ENCODE results near the gene RASSF3.
A peak's percentile ranks its signal among the peaks of the same experiment; 100 is the strongest.

The RASSF3 gene

DNA sequence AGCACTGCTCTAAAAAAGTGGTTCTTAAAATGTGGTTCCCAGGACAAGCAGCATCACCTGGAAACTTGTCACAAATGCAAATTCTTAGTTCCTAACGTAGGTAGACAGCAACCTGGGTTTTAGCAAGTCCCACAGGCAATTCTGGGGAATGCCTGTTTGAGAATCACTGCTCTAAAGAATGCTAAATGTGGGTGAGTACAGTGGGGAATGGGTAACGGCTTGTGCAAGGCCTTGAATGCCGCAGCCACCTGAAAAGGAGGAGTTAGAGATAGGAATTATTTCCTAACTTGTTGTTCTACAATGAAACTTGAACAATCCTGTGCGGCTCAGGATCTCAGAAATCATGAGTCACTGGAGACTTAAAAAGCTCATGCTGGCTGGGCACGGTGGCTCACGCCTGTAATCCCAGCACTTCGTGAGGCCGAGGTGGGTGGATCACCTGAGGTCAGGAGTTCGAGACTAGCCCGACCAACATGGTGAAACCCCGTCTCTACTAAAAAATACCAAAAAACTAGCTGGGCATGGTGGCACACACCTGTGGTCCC is 114.0 kb downstream of the RASSF3 start:
- DNase-seq (ENCODE audit: low read depth), result no peak

DNA sequence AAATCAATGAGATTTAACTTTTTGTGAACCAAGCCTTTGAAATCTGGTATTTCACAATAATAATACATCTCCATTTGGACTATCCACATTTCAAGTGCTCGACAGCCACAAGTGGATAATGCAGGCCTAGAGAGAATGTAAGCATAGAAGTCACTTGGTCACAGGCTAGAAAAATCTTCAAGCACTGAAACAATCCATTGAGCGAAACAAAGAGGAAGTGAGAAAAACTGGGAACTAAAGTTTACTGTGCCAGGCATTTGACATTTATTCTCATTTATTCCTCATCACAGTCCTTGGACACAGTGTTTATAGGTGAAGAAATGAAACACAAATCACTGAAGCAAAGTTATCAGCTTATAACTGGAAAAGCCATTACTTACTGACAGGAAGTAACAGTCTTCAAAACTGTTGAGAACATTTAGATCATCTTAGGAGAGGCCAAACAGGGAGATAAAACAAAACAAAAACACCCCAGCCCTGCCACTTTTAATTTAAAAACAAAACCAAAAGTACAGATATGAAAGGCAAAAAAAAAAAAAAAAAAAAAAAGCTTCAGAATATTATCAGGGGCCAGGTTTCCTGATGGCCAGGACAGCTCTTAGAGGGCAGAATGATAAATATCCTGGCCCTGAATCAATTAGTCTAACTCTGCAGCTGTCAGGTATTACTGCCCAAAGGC is 119.8 kb downstream of the RASSF3 start:
- DNase-seq (ENCODE audit: low read depth), result no peak

GRCh38 chr12:64730588-64730969 is 120.3 kb downstream of the RASSF3 start:
- no peak for DNase-seq (ENCODE audit: low read depth)

DNA sequence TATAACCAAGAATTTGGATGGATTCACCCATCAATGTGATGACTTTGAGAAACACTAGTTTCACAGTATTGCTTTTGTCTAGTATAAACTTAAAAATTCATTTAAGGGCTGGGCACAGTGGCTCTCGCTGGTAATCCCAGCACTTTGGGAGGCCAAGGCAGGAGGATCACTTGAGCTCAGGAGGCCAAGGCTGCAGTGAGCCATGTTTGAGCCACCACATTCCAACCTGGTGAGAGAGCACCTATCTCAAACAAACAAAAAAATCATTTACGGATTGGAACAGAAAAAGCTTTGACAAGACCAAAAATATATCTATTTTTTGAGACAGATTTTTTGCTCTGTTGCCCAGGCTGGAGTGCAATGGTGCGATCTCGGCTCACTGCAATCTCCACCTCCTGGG is 121.4 kb downstream of the RASSF3 start:
- DNase-seq (ENCODE audit: low read depth), result no peak

DNA sequence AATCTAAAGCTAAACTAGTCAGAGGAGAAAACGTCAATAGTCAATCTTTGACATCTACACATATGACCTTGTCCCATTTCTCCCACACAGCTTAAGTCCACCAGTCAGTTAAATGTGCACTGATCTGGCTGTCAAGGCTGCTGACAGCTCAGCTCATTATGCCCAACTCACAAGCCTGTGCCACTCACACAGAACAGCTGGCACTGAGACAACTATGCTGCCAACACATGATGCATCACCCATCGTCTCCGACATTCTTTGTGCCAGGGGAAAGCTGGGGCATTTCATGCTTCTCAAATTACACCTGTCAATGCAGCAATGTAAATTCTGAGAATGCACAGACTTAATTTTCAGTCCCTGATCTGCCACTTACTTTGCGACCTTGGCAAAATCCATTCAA is 123.6 kb downstream of the RASSF3 start:
- DNase-seq (ENCODE audit: low read depth), result no peak

GRCh38 chr12:64735442-64735841 is 125.1 kb downstream of the RASSF3 start:
- no peak for DNase-seq (ENCODE audit: low read depth)

- no peak for DNase-seq (ENCODE audit: low read depth)
Measured at GRCh38 chr12:64736771-64737170, 126.5 kb downstream of the RASSF3 start.

DNA sequence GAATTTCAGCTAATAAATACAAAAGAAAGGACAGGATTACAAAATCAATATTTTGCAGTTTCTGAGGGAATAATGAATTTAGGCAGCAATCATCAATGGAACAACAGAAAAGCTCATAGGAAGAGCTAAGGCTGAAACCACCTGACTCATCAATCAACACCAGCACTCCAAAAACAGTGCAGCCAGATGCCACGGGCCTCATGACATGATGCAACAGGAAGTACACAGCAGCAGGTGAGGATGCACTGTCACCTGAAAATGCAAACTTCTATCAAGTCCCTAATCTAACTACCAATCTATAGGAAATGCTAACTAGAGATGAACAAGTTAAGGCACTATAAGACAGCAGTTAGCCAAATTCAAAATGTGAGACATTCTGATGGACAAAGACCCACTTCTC is 127.2 kb downstream of the RASSF3 start:
- peak; percentile 8 for DNase-seq (ENCODE audit: low read depth)

DNA sequence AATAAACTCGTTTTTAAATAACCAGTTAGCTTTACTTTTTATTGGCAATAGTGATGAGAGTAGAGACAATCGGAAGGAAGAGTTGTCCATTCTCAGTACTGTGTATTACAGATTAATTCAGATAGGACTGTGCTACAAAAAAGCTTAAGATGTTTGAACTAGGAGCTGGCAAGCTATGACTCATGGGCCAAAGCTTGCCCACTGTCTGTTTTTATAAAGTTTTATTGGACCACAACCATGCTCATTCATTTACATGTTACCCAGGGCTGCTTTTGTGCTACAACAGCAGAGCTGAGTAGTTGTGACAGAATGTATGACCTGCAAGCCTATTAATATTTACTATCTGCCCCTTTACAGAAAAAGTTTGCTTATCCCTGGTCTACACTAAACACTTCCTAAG is 129.5 kb downstream of the RASSF3 start:
- DNase-seq (ENCODE audit: low read depth), result no peak

- DNase-seq (ENCODE audit: low read depth), result no peak
Measured at GRCh38 chr12:64740646-64741045, 130.4 kb downstream of the RASSF3 start.

DNA sequence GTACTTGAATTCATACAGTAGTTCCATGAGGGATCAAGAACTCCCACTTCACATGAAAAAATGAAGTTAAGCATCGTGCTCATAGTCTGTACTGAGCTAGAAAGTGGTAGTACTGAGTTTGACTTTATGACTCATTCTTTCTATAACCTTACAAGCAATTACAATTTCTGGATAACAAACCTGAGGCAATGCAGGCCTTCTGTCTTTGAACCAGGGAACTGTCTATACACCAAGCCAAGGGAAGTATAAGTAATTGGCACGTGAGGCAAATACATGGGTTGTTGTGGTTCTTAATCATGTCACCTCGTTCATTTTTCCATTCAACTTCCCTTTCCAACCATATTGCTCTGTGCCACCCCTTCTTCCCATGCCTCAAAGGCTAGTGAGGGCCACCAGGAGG is 132.1 kb downstream of the RASSF3 start:
- no peak for DNase-seq (ENCODE audit: low read depth)

DNA sequence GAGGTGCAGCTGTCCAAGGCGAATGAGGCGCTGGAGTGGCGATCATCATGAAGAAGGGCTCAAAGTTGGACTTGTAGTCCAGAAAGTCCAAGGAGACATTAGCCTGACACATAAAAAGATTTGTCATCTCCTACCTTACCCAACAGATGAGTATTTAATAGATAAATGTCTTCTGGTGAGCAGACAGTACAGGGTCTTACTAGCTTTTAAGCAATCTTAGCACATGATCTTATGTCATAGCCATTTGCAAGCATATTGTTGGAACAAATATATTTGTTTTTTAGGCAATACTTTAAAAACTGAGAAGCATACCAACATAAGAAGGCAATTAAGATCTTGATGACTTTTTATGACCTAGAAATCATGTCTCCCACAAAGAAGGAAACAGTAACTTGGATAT is 132.9 kb downstream of the RASSF3 start:
- DNase-seq (ENCODE audit: low read depth), result no peak

DNA sequence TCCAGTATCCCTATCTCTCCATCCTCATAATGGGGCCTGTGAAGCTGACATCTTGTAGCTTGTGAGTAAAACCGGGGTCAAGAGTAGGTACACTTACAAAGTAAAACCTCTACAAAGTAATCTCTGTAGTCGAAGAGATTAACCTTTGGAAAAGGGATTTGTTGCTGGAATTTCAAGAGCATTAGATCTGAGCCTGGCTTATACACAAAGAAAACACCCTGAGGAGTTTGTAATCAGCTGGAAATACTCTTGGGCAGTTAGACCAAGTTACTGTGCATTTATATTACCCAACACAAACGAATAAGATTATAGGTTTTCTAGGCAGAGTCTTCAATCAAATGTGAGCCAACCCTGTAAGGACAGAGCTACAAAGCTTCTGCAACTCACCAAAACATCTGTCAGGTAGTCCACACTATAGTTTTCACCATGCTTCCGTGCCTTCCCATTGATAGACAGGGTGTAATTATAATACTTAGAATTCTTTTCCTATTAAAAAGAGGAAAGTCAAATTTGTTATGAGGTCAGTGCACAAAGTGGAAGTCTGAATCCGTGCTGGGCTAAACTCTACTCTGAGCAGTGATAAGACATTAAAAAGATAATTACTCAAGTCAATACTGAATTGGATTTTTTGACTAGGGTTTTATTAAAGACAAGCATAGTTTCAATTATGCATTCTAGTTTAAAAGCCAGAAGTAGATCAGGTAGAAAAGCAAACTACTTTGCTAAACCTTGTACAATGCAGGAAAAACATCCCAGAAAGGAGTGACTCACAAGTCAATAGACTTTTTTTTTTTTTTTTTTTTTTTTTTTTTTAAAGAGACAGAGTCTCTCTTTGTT is 134.3 kb downstream of the RASSF3 start:
- no peak for DNase-seq (ENCODE audit: low read depth)

GRCh38 chr12:64745259-64745807 is 135.0 kb downstream of the RASSF3 start:
- DNase-seq (ENCODE audit: low read depth), result no peak

GRCh38 chr12:64745980-64746379 is 135.7 kb downstream of the RASSF3 start:
- no peak for DNase-seq (ENCODE audit: low read depth)

DNA sequence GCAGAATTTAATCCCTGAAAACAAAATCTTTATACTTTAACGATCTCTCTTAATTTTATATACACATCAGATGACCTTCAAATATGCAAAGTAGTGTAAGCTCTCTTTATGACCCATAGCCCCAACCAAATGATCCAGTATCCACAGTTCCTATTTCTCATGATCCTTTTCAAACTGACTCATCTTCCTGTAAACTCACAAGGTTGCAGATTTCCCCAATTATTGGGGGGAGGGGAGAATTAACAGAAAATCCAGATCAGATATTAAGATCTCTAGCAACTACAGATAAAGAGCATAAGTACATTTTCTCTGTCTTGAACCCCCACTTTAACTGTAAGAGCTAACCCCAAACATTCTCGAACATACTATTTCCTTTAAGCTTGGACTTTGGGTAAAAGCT is 136.4 kb downstream of the RASSF3 start:
- DNase-seq (ENCODE audit: low read depth), result no peak

Data from activated T-helper 1 cell treated with Interleukin-2 at 50 U/mL for 16 hours (primary cell).